Measurements from ENCODE around the gene CHST11.

Gene CHST11

GRCh38 chr12:104460041-104460719 is 3.4 kb downstream of the CHST11 start:
- no peak for DNase-seq (ENCODE audit: low spot score)

DNA sequence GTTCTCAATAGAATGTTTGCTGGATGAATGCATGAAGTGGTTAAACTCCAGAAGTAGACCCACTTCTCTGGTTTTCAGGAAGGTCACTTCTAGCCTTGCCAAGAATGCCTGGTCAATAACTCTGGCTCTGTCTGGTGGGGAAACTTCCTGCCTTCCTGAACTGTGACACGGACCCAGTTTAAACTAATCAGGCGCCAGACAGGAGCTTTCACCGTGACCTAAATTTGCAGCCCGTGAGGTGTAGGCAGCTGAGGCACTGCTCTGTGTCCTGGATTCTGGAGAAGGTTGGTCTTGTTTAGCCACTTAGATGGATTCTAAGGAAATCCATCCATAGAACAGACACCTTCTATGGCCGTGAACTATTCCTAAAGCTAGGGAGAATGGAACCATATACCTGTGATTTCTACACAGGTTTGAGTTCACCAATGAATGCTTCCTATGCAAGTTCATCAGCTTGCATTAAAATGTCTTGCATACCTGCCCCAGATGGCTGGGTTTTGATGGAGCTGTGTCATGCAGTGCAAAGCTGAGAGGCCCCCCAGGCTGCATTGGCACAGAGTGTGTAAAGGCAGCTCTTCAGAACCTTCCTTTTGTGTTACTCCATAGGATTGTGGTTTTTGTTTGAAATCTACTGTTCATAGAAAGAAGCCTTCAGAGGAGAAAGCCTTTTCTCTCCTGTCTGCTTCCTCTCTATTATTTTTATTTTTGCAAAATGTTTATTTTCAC is 4.4 kb downstream of the CHST11 start:
- DNase-seq (ENCODE audit: low spot score) = no peak

- DNase-seq (ENCODE audit: low spot score) = no peak
These were observed 5.6 kb downstream of the CHST11 start for GRCh38 chr12:104462325-104462724.

DNA sequence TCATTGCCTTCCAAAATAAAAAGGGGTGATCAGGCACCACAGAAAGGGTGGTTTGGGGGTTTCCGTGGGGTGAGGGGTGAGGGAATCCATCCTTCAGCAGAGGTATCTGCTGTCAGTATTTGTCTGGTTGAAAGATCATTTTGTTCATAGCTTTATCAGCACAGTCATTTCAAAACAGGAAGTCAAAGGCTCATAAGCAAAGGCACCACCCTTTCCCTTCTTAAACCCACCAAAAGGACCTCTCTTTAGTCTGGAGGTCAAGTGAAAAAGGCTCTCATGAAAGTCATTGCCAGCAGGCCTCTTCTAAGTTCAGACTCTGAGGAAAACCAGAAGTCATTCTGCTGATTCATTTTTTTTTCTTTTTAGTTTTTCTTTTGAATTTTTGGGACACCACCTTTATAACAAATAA is 6.2 kb downstream of the CHST11 start:
- DNase-seq (ENCODE audit: low spot score) = no peak

- no peak for DNase-seq (ENCODE audit: low spot score)
These were observed 6.6 kb downstream of the CHST11 start for GRCh38 chr12:104463368-104463767.

DNA sequence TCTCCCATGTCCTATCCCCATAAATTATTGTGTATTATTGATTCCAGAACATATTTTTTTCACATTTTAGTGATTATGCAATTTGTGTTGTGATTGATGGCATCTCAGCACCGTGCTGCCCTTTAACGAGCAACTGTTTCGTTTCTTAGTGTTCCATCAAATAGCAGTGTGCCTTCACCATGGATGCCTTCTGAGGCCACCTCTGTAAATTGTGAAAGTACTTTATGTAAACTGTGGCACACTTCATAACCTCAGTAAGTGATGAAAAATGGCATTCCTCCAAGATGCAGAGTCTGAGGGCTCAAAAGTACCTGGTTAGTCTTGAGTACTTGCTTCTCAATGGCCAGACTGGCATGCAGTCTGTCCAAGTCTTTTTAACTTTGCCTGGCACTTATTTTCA is 8.2 kb downstream of the CHST11 start:
- DNase-seq (ENCODE audit: low spot score) = no peak

- no peak for DNase-seq (ENCODE audit: low spot score)
These were observed 10.1 kb downstream of the CHST11 start for GRCh38 chr12:104466709-104467345.

DNA sequence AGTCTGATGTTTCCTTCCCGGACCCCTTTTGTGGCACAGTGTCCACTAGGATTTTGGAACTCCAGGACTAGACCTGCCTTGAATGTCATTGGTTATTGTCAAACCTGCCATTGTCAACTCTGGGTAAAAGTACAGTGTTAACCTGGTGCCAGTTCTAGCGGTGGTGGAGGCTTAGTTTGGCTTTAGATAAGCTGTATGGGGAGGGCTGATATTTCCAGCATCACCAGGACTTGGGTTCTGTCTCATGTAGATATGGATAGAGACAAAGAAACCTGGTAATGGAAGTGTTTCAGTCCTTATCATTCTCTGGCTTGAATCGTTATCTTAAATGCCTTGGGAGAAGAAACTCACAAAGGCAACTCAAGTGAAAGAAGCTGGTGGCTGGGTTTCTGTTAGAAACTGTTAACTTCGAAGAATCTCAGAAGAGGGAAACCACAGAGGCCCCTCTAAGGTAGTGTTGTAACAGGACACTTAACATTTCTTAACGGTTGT is 10.6 kb downstream of the CHST11 start:
- DNase-seq (ENCODE audit: low spot score) = no peak

- no peak for DNase-seq (ENCODE audit: low spot score)
These were observed 11.6 kb downstream of the CHST11 start for GRCh38 chr12:104468371-104468770.

DNA sequence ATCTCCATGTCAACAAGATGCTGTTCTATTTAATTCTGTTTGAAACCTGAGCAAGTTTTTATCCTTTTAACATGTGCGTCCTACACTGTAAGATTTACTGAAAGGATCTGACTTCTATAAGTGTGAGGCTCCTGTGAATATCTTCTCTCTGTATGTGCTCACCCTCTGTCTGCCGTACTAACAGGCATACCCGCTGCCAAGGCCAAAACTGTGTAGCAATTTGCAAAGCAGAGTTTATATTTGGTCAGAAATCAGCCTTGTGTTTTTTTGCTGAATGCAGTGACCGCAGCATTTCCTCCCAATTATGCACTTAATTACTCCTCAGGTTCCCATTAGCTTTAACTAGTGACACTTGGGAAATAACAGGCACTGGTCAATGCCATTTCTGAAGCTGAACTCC is 12.3 kb downstream of the CHST11 start:
- no peak for DNase-seq (ENCODE audit: low spot score)

GRCh38 chr12:104469523-104469922 is 12.8 kb downstream of the CHST11 start:
- no peak for DNase-seq (ENCODE audit: low spot score)

- DNase-seq (ENCODE audit: low spot score) = no peak
These were observed 13.8 kb downstream of the CHST11 start for GRCh38 chr12:104470521-104470920.

GRCh38 chr12:104471336-104471735 is 14.6 kb downstream of the CHST11 start:
- no peak for DNase-seq (ENCODE audit: low spot score)

DNA sequence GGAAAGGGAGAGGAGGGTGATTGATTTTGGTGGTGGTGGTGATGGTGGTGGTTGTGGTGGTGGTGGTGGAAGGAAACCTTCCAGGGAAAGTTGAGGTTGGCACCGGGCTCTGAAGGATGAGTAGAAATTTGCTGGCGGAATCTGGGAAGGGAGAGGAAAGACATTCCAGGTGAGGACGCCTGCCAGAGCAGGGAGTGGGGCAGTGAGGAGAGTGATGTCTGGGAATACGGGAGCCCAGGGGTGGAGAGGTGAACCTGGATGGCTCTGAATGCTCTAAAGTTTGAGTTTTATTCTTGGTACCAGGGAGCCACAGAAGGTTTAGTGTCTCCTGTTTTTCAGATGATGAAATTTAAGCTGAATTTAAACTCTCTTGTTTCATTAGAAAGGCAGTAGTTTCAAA is 16.0 kb downstream of the CHST11 start:
- DNase-seq (ENCODE audit: low spot score) = no peak

DNA sequence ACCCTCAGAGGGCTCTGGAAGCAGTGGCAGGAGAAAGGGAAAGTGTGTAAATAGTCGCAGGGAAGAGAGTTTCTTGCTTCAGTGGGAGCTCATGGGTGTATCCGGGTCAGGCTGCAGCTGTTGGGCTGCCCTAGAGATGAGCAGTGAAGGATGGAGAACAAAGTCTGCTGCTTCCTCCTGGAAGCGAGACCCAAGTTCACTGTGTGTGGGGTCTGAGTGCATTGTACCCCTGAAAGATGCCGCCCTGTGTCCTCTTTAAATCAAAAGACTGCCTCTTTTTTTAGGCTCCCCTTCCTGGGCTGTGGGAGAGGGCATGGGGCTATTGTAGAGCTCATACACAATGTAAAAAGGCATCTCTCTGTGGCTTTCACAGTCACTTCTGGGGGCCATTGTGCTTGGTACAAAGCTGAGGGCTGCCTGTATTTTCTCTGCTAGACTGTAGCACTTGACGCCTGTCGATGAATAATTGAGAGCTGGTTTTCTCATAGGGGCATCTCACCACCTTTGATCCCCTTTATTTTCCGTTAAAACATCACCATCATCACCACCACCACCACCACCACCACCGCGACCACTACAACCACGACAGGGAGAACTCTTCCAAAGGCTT is 16.7 kb downstream of the CHST11 start:
- DNase-seq (ENCODE audit: low spot score) = no peak

GRCh38 chr12:104475271-104475670 is 18.5 kb downstream of the CHST11 start:
- DNase-seq (ENCODE audit: low spot score) = no peak

DNA sequence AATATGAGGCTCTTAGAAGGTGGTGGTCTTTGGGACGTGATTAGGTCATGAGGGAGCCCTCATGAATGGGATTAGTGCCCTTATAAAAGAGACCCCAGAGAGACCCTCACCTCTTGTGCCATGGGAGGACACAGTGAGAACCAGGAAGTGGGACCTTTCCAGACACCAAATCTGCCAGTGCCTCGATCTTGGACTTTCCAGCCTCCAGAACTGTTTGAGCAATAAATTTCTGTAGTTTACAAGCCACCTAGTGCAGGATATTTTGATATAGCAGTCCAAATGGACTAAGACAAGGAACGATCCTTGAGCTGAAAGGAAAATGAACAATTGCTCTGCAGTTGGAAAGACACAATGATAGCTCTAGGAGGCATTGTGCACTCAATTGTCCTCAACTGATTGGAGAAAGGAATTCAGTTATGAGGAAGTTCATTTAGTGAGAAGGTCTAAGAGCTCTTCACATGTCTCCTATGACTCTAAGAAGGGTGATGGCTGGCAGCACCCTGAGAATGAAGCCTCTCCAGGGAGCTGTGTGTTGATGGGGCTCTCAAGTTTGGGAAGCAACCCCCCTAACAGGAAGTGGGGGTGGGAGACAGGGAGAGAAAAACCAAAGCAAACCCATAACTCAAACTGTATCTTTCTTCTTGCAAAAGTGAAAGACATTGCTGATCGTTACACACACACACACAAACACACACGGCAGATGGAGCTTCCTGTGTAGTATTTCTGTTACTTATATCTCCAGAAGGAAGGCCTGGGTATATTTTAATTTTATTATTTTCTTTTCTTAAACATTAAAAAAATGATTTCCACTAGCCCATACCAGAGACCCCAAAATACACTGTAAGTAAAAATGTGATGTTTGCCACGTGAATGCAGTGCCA is 21.0 kb downstream of the CHST11 start:
- DNase-seq (ENCODE audit: low spot score) = no peak

- no peak for DNase-seq (ENCODE audit: low spot score)
These were observed 21.8 kb downstream of the CHST11 start for GRCh38 chr12:104478396-104479122.

DNA sequence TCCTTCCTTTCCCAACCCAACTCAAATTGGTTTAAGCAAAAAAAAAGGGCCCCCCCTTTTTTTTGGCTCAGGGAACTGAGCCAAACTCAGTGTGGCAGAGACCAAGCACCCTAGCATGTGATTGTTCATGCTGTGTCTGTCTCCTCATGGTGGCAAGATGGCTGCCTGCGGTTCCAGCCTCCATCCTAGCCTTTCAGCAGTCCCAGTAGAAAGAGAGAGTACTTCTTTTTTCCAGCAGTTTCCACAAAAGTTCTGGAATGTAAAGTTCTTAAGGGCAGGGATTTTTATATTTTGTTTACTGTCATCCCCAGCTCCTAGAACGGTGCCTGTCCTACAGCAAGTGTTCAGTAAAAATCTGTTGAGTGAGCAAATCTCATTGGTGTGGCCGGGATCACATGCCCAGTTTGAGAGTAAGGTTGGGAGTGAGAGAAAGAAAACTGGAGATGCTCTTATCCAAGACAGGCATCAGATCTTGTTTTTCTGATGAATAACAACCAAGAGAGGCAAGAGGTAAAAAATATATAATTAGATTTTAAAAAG is 22.4 kb downstream of the CHST11 start:
- no peak for DNase-seq (ENCODE audit: low spot score)

DNA sequence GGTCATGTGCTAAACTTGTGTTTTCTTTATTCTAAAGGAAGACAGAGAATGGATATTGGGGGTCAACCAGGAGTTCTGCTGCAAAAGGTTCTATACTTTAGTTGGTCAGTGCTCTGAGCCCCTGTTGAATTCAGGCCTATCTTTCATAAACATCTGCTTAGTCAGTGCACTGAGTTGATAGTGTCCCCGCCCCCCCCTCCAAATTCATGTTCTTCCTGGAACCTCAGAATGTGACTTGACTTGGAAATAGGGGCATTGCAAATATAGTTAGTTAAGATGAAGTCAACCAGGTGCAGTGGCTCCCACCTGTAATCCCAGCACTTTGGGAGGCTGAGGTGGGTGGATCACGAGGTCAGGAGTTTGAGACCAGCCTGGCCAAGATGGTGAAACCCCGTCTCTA is 23.3 kb downstream of the CHST11 start:
- no peak for DNase-seq (ENCODE audit: low spot score)
